HEK293T (cell line): ENCODE results near the gene JAG2.

Experiments
- FOXM1 ChIP-seq: fragments of 450-650 bp; IDR thresholded peaks from 2 replicates; pipeline ENCODE4 v1.6.1; 2017; ENCODE audit warnings: mild to moderate bottlenecking, borderline replicate concordance
- LEF1 ChIP-seq: fragments of 450-650 bp; IDR thresholded peaks from 2 replicates; pipeline ENCODE4 v1.6.1; 2017; ENCODE audit warnings: mild to moderate bottlenecking, borderline replicate concordance
- SP1 ChIP-seq: fragments of 450-650 bp; IDR thresholded peaks from 2 replicates; pipeline ENCODE4 v1.6.1; 2017

DNA sequence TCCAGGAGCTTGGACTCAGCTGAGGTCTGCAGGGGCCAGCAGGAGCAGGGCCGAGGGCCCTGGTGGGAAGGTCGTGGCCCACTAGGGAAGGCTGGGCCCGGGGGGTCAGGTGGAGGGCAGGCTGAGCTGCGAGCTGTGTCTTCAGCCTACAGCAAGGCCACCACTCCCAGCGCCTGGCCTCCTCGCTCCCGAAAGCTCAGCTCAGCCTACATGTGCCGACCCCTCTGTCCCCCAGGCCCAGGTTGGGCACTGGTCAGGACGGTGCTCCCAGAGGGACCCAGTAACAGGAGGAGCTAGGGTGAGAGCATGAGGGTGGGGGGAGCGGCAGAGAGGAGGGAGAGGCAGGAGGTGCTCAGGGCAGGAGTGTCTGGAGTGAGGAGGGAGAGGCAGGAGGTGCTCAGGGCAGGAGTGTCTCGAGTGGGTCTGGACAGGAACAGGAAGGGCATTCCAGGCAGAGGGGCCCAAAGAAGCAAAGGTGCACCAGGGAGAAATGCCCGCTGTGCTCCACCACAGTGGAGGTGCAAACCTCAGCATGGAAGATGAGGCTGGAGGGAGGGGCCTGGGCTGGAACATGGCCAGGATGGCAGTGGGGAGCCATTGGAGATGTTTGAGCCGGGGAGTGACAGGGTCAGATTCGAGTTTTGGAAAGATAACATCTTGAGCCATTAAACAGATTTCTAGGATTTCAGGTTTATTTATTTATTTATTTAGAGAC is 74.2 kb downstream of the JAG2 start:
- TF ChIP-seq FOXM1 = no peak
- no peak for TF ChIP-seq SP1
- TF ChIP-seq LEF1 = no peak
